Transverse colon (tissue), 4 donors: Measurements from ENCODE around the gene ENOX1.

Source experiments
- POLR2A ChIP-seq: fragments of 450-650 bp; IDR thresholded peaks from one replicate; pipeline ENCODE4 v1.6.1; 2016; ENCODE audit warnings: antibody characterized with exemption, mild to moderate bottlenecking, moderate library complexity
- POLR2AphosphoS5 ChIP-seq, 3 donors: sonication (generic); formaldehyde crosslinking; IDR thresholded peaks; one replicate each; pipeline ENCODE4 v1.6.1; 2016; ENCODE audit warnings: antibody characterized with exemption in 3 of 3
- TF ChIP-seq, protein P1 (sequence below), 5 experiments: fragments of 200-600 bp in 3 of 5; fragments of 450-650 bp in 2 of 5; sonication (generic) in 3 of 5; IDR thresholded peaks; 1 replicate in 2 of 5; 2 replicates in 3 of 5; pipeline ENCODE4 v1.5.1; 2016 to 2017; ENCODE audit warnings: antibody characterized with exemption in 5 of 5, inconsistent platforms in 3 of 5, mild to moderate bottlenecking in 2 of 5, moderate library complexity in 1 of 5

DNA sequence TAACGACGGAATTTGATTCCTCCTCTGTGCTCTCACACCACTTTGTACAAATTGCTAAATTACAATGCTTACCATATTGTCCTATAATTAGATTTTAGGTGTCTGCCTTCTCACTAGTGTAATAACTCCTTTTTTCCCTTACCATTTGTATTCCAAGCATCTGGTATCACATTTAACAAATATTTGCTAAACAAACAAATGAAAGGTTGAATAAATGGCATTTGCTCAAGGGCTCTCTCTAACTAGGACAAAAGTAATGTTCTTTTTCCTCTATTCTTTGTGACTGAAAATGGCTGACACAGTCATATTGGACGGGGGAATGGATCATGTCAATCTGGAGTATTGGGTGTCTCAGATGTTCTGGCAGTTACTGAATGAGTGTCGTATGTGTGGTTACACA, 99.7 kb downstream of the ENOX1 start:
- TF ChIP-seq POLR2A = no peak
- TF ChIP-seq, protein P1, sequence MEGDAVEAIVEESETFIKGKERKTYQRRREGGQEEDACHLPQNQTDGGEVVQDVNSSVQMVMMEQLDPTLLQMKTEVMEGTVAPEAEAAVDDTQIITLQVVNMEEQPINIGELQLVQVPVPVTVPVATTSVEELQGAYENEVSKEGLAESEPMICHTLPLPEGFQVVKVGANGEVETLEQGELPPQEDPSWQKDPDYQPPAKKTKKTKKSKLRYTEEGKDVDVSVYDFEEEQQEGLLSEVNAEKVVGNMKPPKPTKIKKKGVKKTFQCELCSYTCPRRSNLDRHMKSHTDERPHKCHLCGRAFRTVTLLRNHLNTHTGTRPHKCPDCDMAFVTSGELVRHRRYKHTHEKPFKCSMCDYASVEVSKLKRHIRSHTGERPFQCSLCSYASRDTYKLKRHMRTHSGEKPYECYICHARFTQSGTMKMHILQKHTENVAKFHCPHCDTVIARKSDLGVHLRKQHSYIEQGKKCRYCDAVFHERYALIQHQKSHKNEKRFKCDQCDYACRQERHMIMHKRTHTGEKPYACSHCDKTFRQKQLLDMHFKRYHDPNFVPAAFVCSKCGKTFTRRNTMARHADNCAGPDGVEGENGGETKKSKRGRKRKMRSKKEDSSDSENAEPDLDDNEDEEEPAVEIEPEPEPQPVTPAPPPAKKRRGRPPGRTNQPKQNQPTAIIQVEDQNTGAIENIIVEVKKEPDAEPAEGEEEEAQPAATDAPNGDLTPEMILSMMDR (IDR thresholded peaks at IDR 0.05) = no peak
- no peak for TF ChIP-seq POLR2AphosphoS5 (IDR thresholded peaks at IDR 0.05)
